Superior temporal gyrus (tissue), 1 donor: ENCODE data around the gene KCNC1.

Source experiments
- DNase-seq: peaks from one replicate; pipeline ENCODE4 v3.0.0-alpha.2; 2016; ENCODE audit errors: extremely low spot score

The KCNC1 gene

DNA sequence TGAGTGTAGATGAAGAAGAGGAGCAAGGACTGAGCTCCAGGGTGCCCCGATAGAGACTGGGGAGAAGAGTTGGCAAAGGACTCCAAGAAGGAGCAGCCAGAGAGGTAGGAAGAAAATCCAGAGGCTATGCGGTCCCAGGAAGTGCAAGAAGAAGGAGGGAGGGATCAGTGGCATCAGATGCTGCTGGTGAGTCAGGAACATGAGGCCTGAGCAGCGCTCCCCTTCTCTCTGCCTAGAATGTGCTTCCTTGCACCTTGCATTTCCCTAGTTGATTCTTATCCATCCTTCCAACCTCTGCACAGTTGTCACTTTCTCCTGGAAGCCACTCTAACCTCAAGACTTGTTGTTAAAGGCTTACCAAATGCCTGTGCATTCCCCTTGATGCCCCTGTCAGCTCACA lies 21.3 kb downstream of the KCNC1 start:
- DNase-seq = no peak

DNA sequence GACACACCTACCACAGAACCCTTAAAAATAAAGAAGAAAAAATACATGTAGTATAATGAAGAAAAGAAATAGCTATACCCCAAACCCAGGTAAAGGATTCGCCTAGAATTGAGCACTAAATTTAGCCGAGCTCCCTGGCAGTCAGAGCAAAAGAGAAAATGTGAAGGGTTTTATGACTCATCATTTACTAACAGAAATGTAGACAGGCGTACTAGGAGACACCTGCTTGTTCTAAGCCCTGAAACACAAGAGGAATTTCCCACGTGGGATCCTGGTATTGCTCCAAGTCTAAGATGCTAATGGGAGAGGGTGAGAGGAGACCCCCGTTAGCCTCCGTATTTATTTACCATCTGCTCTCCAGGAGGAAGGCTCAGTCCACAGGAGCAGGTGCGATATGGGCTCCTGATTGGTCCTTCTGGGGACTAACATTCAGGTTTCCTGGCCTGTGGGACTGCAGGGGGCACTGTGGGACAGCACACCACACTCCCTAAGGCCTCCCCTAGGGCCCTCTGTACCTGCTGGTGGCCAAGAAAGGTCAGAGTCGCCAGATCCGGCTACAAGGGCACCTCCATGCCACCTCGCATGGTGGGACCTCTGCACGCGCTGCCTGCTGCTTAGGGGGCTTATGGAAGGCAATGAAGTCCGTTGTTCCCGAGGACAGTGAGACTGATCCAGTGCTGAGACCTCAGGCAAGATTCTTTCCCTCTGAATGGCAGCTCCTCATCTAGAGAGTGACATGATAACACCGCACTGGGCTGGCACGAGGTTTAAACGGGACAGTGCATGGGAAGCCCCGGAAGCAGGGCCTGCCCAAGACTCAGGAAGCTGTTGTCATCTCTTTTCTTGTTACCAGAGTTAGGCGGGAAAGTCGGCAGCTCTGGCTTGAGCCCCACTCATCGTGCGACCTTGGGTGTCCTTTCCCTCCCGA lies 25.8 kb downstream of the KCNC1 start:
- DNase-seq = no peak

DNA sequence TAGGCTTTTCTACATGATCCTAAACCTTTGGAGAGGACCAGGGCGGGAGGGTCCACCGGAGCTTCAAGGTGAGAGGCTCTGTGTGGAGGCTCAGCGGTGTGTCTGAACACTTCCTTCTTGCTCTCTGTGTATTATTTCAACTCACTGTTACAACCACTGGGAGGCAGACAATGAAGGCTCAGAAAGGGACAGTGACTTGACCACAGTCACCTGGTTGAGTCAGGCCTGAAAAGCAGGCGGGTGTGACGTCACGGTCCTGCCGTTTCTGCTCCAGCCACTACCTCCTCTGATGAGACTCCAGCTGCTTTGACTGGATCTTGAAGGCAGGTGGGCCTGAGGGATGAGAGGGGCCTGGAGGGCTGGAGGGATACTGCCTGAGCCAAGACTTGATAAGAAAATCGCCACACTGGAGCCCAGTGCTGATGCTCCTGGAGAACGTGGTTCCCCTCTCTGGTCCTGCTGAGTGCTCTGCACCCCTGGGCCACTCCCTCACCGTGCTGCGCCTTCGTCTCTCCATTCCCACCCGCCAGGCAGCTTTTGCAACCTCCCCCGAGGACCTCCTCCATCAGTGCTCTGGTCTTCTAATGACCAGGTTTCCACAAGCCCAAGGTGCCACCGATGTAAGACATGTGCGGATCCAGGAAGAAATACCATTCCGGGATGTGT lies 27.9 kb downstream of the KCNC1 start:
- no peak for DNase-seq

DNA sequence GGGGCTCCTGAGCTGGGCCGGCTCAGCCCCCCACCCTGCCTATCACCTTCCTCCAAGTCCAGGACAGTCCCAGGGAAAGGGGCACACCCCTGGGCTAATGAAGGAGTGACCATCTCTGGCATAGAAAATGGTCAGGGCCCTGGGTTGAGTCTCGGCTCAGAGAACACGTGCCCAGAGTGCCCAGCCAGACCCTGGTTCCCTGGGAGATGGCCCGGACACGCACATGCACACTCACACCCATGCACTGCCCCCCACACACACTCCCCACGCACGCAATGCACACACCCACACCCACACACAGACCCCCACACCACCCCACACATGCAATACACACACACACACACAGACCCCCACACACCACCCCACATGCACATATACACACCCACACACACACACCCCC lies 28.7 kb downstream of the KCNC1 start:
- DNase-seq = no peak

DNA sequence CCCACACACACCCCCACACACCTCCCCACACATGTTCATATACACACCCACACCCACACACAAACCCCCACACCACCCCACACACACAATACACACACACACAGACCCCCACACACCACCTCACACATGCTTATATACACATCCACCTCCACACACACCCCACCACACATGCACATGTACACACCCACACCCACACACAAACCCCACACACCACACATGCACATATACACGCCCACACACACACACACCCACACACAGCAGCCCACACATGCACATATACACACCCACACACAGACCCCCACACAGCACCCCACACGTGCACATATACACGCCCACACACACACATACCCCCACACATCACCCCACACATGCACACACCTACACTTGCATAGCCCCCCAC lies 29.1 kb downstream of the KCNC1 start:
- DNase-seq = no peak

DNA sequence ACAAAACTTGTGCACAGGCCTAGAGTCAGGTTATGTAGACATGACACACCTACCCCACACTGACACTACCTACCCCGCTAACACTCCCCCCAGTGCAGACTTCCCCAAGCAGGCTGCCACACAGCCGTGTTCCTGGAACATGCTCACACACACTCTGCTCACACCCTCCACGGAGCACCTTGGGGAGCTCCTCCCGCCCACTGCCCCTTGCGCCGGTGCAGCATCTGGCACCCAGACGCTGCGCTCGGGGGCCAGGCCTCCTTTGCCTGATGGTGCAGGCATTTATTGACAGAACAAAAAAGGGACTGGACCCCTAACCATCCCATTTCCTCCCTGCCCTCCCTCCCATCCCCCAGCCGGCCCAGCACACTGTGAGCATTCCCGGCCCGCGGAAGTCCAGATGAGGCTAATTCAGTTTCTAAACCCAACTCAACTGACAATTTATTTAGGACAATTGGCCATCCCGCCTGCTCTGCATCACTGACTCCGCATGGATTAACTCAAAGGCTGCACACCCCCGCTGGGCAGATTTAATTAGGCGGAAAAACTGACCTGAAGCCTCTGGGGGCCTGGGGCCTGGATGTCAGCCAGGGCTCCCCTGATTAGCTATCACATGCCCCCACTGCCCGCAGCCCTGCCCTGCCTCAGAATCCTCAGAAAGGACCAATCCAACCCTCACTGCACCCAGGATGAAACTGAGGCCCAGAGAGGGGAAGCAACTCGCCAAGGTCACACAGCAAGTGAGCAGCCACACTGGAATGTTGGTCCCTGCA lies 30.1 kb downstream of the KCNC1 start:
- DNase-seq = no peak

DNA sequence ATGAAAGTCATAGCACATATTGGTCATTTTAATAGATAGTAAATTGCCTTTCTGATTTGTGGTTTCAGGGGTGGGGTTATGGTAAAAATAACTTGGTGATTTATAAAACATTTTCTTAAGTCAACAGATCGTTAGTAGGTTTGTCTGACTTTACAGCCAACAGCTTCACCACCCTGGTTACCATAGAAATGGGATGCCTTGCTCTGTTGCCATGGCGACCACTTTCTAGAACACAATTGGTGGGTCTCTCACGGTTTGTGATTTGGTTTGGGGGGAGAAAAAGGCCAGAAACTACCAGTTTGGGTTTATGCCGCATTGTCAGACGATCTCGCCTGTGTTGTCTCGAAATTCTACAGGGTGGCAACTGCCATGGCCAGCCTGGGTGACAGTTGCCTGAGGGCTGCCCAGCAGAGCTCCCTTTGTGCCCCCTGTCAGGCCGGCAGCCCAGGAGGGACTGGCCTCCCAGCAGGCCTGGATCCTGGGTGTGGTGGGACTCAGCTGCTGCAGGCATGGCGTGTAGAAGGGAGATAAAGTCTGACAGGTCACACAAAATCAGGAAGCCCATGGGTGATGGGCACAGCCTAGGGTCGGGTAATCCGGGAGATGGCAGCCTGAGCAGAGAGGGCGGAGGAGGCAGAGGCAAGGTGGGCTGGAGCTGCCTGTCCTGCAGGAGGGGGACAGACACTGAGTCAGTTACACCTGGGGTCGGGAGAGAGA lies 30.9 kb downstream of the KCNC1 start:
- DNase-seq = no peak

DNA sequence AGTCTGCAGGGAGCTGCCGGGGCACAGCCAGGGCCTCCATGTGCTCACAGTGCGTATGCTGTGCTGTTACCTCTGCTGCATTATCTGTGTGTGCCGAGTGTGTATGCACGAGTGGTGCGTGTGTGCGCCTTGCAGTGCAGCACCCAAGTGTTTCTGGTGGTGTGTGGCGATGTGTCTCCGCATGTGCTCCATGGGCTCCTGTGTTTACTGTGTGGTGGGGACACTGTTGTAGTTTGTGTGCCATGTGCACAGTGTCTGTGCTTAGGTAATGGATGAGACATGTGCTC lies 31.4 kb downstream of the KCNC1 start:
- no peak for DNase-seq

DNA sequence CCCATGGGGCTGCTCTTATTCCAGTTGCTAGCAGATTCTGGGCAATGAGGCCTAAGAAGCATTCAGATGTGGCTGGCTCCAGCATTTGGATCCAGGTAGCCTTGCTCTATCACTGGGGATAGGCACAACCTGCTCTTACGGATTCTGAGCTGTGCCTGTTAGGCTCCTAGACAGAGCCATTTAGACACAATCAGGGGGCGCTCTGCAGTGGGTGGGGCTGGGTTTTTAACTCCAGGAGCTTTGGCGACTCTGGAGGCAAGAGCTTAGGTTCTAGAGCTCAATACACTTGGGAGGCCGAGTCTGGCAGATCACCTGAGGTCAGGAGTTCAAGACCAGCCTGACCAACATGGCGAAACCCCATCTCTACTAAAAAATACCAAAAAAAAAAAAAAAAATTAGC lies 32.0 kb downstream of the KCNC1 start:
- no peak for DNase-seq

DNA sequence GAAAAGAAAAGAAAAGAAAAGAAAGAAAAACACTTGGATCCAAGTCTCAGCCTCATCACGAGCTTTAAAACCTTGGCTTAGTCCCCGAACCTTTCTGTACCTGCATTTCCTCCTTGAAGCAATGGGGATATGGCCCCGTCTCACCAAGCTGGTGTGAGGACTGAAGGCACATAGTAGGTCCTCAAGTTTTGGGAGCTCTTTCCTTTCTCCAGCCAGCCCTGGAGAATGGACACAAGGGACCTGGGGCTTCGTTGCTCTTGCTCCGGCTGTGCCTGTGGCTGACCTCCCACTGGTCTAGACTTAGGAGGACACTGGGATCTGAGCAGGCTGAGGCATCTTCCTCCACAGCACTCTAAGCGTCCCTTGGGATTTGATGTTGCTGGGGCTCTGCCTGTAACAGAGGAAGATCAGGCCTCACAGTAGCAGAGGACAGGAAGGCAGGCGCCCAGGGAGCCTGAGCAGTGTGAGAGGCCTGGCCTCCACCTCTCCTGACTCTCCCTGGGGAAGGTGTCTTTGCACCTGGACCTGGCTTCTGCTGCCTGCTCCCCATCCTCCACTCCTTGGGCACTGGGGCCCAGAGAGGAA lies 32.8 kb downstream of the KCNC1 start:
- no peak for DNase-seq

DNA sequence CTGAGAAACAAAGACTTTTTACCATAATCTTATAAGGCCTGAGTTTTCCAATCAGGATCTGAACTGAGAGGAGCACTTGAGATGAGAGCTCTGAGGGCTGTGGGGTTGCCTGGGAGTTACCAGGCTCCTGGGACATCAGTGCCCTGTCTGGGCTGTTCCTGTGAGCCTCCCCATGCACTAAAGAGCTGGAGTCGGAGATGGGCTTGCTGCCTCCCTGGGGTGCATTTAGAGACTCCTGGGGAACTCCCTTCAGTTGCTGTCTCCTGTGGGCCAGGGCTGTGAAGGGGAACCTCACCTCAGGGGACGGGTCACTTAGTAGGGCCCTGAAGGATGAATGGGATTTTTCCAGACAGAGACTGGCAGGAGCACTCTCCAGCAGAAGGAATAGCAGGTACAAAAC lies 33.3 kb downstream of the KCNC1 start:
- no peak for DNase-seq

DNA sequence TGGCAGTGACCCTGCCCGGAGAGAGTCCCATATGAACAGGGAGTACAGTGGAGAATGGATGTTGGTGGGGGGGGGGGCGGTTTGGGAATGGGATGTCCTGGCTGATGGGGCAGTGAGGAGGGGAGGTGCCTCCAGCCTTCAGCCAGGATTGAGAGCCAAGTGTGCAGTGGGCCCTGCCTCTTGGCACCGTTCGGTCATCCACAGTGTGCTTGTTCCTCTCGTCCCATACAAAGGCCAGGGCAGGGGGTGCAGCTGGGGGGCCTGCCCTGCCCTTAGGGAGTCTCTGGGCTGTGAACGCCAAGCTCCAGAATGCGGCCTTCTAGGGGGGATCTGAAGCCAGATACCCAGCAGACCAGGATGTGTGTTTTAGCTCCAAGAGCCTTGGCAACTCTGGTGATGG lies 34.0 kb downstream of the KCNC1 start:
- DNase-seq = no peak

DNA sequence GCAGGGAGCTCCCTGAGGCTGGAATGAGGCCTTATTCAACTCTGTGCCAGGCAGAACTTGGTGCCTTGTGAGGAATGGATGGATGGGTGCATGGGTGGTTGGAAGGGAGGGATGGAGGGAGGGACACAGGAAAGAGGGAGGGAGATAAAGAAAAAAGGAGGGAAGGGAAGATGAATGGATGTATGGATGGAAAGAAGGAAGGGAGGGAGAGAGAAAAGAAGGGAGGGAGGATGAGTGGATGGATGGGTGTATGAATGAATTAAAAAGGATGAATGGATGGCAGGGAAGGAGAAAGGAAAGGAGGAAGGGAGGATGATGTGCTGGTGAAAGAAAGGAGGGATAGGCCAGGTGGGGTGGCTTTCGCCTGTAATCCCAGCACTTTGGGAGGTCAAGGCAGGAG lies 34.6 kb downstream of the KCNC1 start:
- no peak for DNase-seq

DNA sequence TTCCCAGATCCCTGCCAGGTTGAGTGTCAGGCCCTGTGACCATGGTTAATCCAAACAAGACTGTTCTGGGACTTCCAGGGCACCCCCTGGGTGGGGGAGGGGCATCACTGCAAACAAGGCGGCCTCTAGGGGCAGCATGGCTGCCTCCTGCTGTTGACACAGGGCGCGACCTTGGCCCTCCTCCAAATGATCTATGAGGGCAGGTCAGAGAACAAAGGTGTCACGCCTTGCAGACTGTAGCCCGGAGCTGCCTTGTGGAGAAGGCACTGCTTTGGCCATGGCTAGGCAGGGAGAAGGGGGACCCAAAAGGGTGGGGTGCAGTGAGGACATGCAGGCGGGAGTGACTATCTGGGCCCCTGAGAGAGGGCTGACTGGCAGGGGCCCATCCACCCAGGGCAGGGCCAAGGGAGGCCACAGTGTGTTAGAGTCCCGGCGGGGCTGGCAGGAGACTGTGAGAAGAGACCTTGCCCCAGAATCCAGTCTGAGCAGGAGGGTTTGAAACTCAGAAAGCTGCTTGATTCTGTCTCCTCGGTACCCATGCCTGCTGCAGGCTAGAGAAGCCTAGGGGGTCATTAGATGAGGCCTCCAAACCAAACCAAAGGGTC lies 35.6 kb downstream of the KCNC1 start:
- DNase-seq = no peak

DNA sequence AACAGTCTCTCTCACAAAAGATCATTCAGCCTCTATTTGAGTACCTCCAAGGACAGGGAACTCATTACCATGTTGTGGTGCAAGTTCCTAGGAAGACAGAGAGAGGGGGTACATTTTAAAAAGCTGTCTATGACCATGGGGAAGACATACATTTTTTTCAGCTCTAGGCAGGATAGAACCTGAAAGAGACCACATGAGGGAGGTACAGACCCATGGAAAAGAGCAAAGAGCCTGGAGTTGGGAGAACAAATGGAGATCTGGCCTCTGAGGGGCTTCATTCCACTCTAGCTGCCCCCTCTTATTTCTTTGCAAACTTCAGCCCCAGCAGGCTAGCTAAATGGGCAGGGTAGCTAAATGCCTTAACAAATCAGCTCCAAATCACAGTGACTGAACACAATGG lies 36.3 kb downstream of the KCNC1 start:
- DNase-seq = no peak

DNA sequence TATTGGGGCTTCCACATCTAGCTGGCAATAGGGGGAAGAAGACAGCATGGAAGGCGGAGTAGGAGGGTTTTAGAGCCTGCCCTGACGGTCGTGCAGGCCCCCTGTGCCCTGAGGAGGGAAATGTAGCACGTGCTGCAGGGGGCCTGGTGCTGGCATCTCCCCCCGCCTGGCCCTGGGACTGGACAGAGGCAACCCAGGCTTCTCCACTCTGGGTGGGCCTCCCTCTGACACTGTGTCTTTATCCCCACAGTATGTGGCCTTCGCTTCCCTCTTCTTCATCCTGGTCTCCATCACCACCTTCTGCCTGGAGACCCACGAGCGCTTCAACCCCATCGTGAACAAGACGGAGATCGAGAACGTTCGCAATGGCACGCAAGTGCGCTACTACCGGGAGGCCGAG lies 36.8 kb downstream of the KCNC1 start:
- no peak for DNase-seq

DNA sequence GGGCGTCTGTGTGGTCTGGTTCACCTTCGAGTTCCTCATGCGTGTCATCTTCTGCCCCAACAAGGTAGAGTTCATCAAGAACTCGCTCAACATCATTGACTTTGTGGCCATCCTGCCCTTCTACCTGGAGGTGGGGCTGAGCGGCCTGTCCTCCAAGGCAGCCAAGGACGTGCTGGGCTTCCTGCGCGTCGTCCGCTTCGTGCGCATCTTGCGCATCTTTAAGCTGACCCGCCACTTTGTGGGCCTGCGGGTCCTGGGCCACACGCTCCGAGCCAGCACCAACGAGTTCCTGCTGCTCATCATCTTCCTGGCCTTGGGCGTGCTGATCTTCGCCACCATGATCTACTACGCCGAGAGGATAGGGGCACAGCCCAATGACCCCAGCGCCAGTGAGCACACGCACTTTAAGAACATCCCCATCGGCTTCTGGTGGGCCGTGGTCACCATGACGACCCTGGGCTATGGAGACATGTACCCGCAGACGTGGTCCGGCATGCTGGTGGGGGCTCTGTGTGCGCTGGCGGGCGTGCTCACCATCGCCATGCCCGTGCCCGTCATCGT lies 37.3 kb downstream of the KCNC1 start:
- no peak for DNase-seq

DNA sequence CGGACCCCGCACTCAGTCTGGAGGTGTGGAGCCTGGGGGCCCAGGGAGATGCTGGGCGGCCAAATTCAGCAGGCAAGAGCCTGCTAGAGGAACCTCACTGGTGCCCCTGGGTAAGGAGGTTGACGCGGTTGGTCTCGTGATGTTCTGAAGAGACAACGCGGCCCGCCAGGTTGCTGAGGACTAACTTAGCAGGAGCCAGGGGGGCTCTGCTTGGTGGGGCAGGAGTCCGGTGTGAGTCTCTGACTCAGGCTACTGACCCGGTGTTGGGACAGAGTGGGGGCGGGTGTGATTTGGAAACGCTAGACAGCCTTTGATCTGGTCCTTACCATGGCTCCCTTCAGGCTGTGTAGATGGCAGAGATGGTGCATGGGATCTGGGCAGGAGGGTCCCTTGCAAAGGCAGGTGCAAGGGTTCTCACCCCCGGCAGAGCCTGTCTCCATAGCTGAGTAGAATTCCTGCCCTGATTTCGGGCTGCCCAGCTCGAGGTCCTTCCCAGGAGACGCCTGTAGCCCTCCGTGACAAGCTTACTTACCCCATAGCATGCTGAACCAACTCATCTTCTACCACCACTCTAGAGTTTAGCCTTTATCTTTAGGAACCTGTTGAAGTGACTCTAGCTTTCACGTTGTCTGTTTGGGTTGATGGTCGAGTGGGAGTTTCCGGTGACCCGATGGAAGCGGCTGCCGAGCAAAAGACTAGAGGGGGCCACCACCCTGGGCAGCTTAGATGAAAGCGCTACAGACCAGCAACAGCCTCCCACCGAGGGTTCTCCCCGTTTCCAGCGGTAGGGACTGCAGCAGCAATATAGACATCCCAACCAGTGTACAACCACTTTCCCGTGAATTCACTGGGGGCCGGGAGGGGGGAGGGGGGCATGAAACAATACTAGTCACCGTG lies 38.4 kb downstream of the KCNC1 start:
- DNase-seq = no peak

DNA sequence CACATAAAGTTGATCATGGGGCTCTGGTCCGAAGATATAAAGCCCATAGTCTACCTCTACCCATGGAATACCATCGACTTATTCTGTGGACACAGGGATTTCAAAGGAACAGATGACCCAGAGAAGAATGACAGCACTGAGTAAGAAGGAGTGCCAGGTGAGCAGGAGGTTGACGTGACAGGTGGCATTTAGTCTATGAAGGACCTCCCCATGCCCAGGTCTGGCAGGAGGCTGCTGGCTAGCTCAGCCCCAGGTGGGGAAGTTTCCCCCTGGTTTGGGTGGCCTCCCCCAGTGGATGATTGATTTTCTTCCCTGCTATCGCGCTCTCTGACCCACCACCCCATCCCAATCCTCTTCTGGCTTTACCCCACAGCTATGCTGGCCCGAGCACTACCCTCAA lies 39.1 kb downstream of the KCNC1 start:
- DNase-seq = no peak
